Right lobe of liver (tissue), 6 donors: ENCODE measurements around the gene VSTM2B. TPM values are rescaled to one million over a fixed set of nuclear protein-coding genes. Genes with fewer than 3 reads are reported as not detected.

ENCODE experiments used
- ATAC-seq, 4 donors: fragments of 200-7000 bp; cut with Tn5 transposase; one replicate each; pipeline ENCODE4 v1.9.1; 2020; ENCODE audit warnings: mild to moderate bottlenecking in 4 of 4, moderate library complexity in 4 of 4
- DNase-seq, 3 donors: peaks; one replicate each; pipeline ENCODE4 v3.0.0-alpha.2; 2020
- H3K27ac ChIP-seq, 3 donors: fragments of 200-600 bp; one replicate each; pipeline ENCODE4 v1.8.0; 2022
- H3K27me3 ChIP-seq, 2 donors: fragments of 200-600 bp; one replicate each; pipeline ENCODE4 v1.8.0; 2022
- H3K36me3 ChIP-seq, 4 donors: fragments of 200-600 bp; sonication (generic) in 1 of 4; one replicate each; pipeline versions ENCODE4 v1.5.1 to v1.8.0; 2017 to 2022; ENCODE audit warnings: control low read depth in 1 of 4
- H3K4me1 ChIP-seq, 4 donors: fragments of 200-600 bp; sonication (generic) in 1 of 4; one replicate each; pipeline versions ENCODE4 v1.5.1 to v1.8.0; 2017 to 2022; ENCODE audit warnings: control low read depth in 1 of 4
- H3K4me3 ChIP-seq, 3 donors: fragments of 200-600 bp; one replicate each; pipeline ENCODE4 v1.8.0; 2022
- H3K9me3 ChIP-seq, 4 donors: fragments of 200-600 bp; sonication (generic) in 1 of 4; one replicate each; pipeline versions ENCODE4 v1.5.1 to v1.8.0; 2017 to 2022; ENCODE audit warnings: control low read depth in 1 of 4
- POLR2A ChIP-seq: fragments of 450-650 bp; IDR thresholded peaks from one replicate; pipeline ENCODE4 v1.6.1; 2017; ENCODE audit warnings: antibody characterized with exemption, mild to moderate bottlenecking
- WGBS: methylation state at CpG from one replicate; pipeline ENCODE4 v1.1.6; 2018; ENCODE audit warnings: low coverage, low lambda C conversion rate; ENCODE audit not compliant: insufficient coverage; ENCODE audit errors: missing lambda C conversion rate; 5-methylcytosine and 5-hydroxymethylcytosine counted together
- intact Hi-C, 2 donors: fragments of 100-400 bp; cut with DNase I; formaldehyde crosslinking; loops; one replicate each; pipeline versions ENCODE4 v1.11.2 to v1.14.1; 2022
- total RNA-seq, 6 experiments: library from RNA; depleted of rRNA in 2 of 6; stranded (reverse); fragments of >200 nt in 2 of 6; fragmentation: NEBNext Ultra II Directional in 3 of 6; extraction: Animal tissue kit (Norgen Biotek cat#: 25700) in 3 of 6; gene quantifications; one replicate each; pipeline versions ENCODE4 v1.1.0 to v1.2.4, GENCODE V29; 2016 to 2023
- TF ChIP-seq, protein P1 (sequence below), 4 donors: fragments of 200-600 bp in 3 of 4; fragments of 450-650 bp in 1 of 4; IDR thresholded peaks; one replicate each; pipeline versions ENCODE4 v1.5.1 to v1.8.0; 2016 to 2022; ENCODE audit warnings: antibody characterized with exemption in 4 of 4, mild to moderate bottlenecking in 2 of 4
- donor health status: DM: no; HTN: yes; CAD: no.
- donor health status: DM: no; HTN: no; CAD: no.
- donor health status: DM: no; HTN: no; CAD: no.
- donor health status: DM: no; HTN: yes; CAD: no.
- donor health status: DM: no; HTN: yes; CAD: no.

The VSTM2B gene
- total RNA-seq, 6 experiments from 2014 or later: not detected

DNA sequence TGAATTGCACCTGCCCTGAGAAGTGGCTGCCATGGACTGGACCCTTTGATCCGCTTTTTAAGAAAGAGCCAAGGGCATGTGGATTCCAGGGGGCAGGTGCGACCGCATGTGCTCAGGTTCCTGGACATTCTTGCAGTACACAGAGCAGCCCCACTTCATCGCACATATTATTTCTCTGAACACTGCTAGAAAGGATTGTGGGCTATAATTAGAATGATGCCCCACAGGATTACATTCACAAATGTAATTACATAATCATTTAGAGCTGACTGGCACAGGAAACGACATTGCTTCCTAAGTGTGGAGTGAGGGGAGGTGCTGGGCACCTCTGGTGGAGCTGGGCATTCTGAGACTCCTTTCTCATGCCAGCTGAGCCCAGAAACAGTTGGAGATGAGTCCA, 37.5 kb upstream of the VSTM2B start:
- Histone ChIP-seq H3K27me3 (no peaks in the 10 kb centered on the region), H3K4me3 (no peak overlapping the region), H3K9me3 (no peaks in the 10 kb centered on the region), H3K36me3 (no peaks in the 10 kb centered on the region), H3K4me1 (no peaks in the 10 kb centered on the region), H3K27ac (no peak overlapping the region)
- DNase-seq (no peak), ATAC-seq (no peak)
- 43% methylated on average over 2 of the region's 5 CpGs for WGBS
- intact Hi-C loops: no loop called here
- TF ChIP-seq POLR2A: no peak
- TF ChIP-seq, protein P1, sequence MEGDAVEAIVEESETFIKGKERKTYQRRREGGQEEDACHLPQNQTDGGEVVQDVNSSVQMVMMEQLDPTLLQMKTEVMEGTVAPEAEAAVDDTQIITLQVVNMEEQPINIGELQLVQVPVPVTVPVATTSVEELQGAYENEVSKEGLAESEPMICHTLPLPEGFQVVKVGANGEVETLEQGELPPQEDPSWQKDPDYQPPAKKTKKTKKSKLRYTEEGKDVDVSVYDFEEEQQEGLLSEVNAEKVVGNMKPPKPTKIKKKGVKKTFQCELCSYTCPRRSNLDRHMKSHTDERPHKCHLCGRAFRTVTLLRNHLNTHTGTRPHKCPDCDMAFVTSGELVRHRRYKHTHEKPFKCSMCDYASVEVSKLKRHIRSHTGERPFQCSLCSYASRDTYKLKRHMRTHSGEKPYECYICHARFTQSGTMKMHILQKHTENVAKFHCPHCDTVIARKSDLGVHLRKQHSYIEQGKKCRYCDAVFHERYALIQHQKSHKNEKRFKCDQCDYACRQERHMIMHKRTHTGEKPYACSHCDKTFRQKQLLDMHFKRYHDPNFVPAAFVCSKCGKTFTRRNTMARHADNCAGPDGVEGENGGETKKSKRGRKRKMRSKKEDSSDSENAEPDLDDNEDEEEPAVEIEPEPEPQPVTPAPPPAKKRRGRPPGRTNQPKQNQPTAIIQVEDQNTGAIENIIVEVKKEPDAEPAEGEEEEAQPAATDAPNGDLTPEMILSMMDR (IDR thresholded peaks at IDR 0.05): no peak

DNA sequence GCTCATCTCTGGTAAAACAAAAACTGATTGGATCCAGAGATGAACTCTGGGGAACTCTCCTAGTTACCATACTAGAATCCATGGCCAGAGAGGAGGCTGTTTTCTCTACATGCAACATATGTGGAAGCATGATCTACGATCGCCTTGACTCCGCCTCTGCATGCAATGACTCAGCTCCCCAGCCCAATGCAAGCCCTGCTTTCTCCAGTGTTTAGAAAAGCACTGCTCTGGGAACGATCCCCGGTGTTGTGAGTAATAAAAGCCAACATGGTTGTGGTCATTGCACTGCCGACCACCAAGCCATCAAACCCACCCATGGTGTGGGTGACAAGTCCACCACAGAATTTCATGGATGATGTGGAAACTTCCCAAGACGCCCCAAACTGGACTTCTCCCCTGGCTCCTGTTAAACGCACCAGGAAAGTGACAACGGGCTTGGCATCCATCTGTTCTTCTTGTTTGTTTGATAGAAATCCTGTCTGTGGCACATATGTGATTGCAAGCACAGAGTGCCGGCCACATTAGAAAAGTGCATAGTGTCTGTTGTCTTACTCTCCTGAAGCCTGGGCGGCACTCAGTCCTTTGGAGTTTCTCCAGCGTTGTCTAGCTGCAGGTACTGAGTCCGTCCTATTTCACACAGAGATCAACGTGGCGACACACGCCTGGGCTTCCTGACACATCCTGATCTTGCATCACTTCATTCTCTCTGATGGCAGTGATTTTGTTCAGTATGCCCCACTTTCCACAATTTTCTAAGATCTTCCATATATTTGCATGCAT, 36.4 kb upstream of the VSTM2B start:
- TF ChIP-seq, protein P1 (IDR thresholded peaks at IDR 0.05): no peak
- TF ChIP-seq POLR2A: no peak
- no peaks in the 10 kb centered on the region for H3K9me3 ChIP-seq
- no peak overlapping the region for H3K27ac ChIP-seq
- ATAC-seq: no peak
- H3K27me3 ChIP-seq: no peaks in the 10 kb centered on the region
- no peak overlapping the region for H3K4me3 ChIP-seq
- H3K36me3 ChIP-seq: no peaks in the 10 kb centered on the region
- intact Hi-C loops: no loop called here
- WGBS: 49% methylated on average over 12 of the region's 16 CpGs
- H3K4me1 ChIP-seq: no peaks in the 10 kb centered on the region
- DNase-seq: no peak

DNA sequence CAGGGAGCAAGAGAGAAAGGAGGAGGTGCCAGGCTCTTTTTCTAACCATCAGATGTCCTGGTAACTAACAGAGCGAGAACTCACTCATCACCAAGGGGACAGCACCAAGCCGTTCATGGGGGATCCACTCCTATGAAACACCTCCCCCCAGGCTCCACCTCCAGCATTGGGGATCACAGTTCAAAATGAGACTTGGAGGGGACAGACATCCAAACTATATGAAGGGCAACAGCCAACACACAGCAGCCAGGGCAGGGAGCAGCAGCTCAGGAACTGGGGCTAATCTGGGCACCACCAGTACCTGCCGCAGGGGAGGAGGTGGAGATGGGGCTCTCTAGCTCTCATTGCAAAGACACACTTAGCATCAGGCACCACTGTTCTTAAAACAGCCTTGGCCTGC, 34.3 kb upstream of the VSTM2B start:
- H3K9me3 ChIP-seq: no peaks in the 10 kb centered on the region
- H3K27me3 ChIP-seq: no peaks in the 10 kb centered on the region
- intact Hi-C loops: no loop called here
- no peak for DNase-seq
- no peak overlapping the region for H3K27ac ChIP-seq
- ATAC-seq: no peak
- TF ChIP-seq, protein P1 (IDR thresholded peaks at IDR 0.05): no peak
- TF ChIP-seq POLR2A: no peak
- H3K4me1 ChIP-seq: no peaks in the 10 kb centered on the region
- H3K4me3 ChIP-seq: no peak overlapping the region
- no peaks in the 10 kb centered on the region for H3K36me3 ChIP-seq
- WGBS: no CpG with 5 or more reads among the region's 3 CpGs

DNA sequence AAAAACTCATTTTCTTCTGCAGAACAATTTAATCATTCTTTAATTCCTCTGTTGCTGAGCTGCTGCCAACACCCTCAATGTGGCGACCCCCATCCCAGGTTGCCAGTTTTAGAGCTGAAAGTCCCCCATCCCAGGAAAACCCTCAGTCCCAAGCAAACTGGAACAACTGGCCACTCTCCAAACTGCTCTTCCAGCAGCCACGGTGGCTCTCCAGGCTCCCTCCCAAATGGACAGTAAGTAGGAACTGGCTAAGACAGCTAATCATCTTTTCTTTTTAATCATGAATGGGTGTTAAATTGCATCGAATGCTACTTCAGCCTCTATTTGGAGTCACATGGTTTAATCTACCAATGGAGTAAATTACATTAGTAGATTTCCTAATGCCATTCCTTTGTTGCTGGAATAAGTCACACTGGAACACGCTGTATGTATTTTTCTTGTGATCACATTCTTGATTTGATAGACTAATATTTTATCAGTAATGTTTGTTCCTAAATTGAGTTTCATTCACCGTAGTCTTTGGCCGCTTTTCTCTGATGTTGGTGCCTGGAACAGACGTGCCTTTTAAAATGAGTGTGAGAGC, 33.7 kb upstream of the VSTM2B start:
- Histone ChIP-seq H3K9me3 (no peaks in the 10 kb centered on the region), H3K4me1 (no peaks in the 10 kb centered on the region), H3K27ac (no peak overlapping the region), H3K27me3 (no peaks in the 10 kb centered on the region), H3K4me3 (no peak overlapping the region), H3K36me3 (no peaks in the 10 kb centered on the region)
- TF ChIP-seq POLR2A: no peak
- TF ChIP-seq, protein P1 (IDR thresholded peaks at IDR 0.05): no peak
- intact Hi-C loops: no loop called here
- no peak for ATAC-seq
- WGBS: 20% methylated on average over 7 of the region's 7 CpGs
- no peak for DNase-seq
